NB4 (cell line): ENCODE measurements around the gene FAM193A.
A peak's percentile ranks its signal among the peaks of the same experiment; 100 is the strongest.
"Not testable (repeated sequence)": the region's sequence is repeated elsewhere in the genome, so short reads cannot be mapped to it uniquely, and the experiment has no call there.

Source experiments
- DNase-seq: peaks from one replicate; pipeline ENCODE4 v3.0.0; 2010; ENCODE audit warnings: low read depth
- H3K4me3 ChIP-seq: one replicate; pipeline ENCODE4 v1.5.1; 2011; ENCODE audit warnings: mild to moderate bottlenecking, low read depth, low read length, moderate library complexity
- MYC ChIP-seq: IDR thresholded peaks from 2 replicates; pipeline ENCODE4 v1.6.1; 2011; ENCODE audit warnings: low read depth, low read length
- POLR2A ChIP-seq: IDR thresholded peaks from 2 replicates; pipeline ENCODE4 v1.6.1; 2011; ENCODE audit warnings: mild to moderate bottlenecking; ENCODE audit not compliant: insufficient read length; ENCODE audit errors: extremely low read depth
- TF ChIP-seq, protein P1 (sequence below): IDR thresholded peaks from one replicate; pipeline ENCODE4 v1.5.1; 2012; ENCODE audit warnings: low read depth, low read length
- TF ChIP-seq, protein P2 (sequence below): IDR thresholded peaks from 2 replicates; pipeline ENCODE4 v1.6.1; 2011; ENCODE audit warnings: low read depth, low read length

Gene FAM193A

DNA sequence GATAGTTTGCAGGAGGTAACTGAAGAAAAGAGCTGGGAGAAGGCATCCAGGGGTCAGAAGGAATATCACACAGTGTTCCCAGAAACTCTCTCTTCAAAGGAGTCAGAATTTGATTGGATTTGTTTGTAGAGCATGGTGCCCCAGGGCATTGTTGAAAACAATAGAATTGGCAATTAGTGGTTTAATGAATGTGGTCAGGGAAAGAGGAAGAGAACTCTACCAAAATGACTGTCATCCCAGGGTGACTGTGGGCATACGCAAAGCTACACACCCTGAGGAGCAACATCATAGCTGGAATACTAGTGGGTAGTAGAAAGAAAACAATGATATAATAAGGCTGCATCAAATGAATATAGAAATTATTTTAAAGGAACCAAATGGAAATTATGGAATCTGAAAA, 198.2 kb downstream of the FAM193A start:
- TF ChIP-seq, protein P1, sequence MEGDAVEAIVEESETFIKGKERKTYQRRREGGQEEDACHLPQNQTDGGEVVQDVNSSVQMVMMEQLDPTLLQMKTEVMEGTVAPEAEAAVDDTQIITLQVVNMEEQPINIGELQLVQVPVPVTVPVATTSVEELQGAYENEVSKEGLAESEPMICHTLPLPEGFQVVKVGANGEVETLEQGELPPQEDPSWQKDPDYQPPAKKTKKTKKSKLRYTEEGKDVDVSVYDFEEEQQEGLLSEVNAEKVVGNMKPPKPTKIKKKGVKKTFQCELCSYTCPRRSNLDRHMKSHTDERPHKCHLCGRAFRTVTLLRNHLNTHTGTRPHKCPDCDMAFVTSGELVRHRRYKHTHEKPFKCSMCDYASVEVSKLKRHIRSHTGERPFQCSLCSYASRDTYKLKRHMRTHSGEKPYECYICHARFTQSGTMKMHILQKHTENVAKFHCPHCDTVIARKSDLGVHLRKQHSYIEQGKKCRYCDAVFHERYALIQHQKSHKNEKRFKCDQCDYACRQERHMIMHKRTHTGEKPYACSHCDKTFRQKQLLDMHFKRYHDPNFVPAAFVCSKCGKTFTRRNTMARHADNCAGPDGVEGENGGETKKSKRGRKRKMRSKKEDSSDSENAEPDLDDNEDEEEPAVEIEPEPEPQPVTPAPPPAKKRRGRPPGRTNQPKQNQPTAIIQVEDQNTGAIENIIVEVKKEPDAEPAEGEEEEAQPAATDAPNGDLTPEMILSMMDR: no peak
- TF ChIP-seq MYC: no peak
- TF ChIP-seq, protein P2, sequence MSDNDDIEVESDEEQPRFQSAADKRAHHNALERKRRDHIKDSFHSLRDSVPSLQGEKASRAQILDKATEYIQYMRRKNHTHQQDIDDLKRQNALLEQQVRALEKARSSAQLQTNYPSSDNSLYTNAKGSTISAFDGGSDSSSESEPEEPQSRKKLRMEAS: no peak
- no peak for TF ChIP-seq POLR2A
- no peak overlapping the region for H3K4me3 ChIP-seq
- peak; percentile 47 for DNase-seq

DNA sequence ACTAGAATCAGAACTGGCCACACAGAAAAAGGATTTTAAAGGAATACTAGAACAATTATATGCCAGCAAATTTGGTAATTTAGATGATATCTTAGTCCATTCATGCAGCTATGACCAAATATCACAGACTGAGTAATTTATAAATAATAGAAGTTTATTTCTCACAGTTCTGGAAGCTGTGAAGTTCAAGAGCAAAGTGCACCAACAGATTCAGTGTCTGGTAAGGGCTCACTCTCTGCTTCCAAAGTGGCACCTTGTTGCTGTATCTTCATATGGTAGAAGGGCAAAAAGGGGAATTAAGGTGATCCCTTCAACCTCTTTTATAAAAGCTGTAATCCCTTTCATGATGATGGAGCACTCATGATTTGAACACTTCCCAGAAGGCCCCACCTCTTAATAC, 199.4 kb downstream of the FAM193A start:
- DNase-seq: no peak
- no peak overlapping the region for H3K4me3 ChIP-seq
- TF ChIP-seq POLR2A (no peak), MYC (no peak)
- TF ChIP-seq, protein P1: no peak
- TF ChIP-seq, protein P2: no peak

DNA sequence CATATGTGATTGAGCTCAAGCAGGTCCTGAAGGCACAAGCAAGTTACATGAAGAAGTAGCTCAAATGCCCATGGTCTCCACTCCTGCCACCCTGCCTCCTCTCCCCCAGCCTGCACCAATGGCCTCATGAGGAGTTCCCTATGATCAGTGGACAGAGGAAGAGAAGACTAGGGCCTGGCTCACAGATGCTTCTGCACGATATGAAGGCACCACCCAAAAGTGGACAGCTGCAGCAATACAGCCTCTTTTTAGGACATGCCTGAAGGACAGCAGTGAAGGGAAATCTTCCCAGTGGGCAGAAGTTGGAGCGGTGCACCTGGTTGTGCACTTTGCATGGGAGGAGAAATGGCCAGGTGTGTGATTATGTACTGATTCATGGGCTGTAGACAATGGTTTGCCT, 201.8 kb downstream of the FAM193A start:
- H3K4me3 ChIP-seq: not testable (repeated sequence)

DNA sequence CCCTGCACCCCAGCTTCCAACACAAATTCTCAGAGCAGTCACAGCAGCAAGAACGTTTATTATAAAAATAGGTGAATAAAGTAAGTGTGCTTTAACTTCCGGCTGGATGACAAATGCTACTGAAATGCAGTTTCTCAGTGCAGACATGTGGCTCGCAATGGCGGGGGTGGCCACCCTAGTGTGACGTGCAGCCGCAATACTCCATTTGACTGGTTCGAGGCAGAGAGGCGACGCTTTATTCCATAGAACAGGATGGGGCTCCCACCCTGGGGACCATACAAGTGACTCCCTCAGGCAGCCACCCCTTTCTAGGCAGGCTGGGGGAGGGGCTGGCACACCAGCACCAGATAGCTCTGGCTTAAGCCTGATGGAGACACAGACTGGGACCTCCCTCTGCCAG, 205.2 kb downstream of the FAM193A start:
- no peak overlapping the region for H3K4me3 ChIP-seq
- no peak for DNase-seq
- TF ChIP-seq, protein P2: no peak
- TF ChIP-seq MYC: no peak
- TF ChIP-seq POLR2A: no peak
- TF ChIP-seq, protein P1: no peak

More for the DNA sequence above, 201.8 kb downstream of the FAM193A start:
- DNase-seq: not testable (repeated sequence)

DNA sequence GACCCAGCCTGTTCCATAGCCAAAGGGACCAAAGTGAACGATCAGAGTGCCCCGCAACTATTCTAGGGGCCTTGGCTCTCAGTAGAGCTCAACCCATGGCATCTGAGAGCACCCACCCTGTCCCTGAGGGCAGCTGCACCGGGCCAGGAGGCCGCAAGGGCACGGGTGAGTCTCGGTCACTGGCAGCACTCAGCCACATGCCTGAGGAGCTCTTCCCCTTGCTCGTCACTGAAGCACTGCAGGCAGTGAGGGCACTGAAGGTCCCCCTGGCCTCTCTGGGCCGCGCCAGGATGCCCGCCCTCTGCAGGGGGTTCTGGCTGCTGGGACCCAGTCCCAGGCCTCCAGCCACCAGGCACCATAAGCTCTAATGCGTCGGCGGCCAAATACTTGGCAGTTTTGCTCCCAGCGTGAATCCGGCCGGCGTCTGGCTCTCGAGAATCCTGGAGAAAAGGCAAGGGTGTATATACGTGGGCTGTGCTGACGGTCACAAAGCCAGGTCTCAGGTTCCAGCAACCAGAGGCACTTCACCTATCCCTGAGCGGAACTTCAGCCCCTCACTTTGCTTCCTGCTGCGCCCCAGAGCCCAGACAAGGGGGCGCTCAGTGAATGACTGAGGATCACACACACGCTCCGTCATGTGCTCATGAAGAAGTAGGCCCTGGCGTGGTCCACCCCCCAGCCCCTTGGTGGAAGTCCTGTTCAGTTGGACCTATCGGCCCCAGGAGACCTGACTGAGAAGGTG, 205.8 kb downstream of the FAM193A start:
- TF ChIP-seq, protein P1: no peak
- TF ChIP-seq, protein P2: no peak
- TF ChIP-seq POLR2A (no peak), MYC (no peak)
- DNase-seq: no peak
- no peak overlapping the region for H3K4me3 ChIP-seq

DNA sequence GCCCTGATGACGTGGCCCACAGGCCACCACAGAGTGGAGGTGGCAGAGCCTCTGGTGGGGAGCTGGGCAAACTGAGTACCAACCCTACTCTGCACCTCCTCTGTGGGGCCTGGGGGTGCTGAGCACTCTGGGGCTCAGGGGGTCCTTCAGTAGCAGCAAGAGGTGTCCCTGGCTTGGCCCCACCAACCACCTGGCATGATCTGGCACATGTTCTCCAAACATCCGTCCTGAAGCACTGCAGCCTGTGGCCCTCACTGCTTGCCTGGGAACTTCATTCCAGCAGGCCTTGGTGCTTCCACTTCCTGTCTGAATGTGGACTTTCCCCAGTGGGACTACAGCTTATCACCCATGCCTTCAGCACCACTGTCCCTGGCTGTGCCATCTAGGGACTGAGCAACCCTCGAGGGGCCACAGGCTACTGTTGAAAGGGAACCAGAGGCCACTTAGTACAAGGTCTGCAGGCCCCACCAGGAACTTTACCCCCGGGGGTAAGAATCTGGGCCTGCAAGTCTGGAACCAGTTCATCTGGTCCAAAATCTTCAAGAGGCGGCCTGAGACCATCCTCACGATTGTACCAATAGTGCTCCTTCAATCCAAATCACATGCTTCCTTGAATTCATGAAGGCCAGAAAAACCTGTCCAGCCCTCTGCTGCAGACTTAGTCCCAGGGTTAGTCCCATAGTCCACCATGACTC, 206.5 kb downstream of the FAM193A start:
- DNase-seq: no peak
- H3K4me3 ChIP-seq: no peak overlapping the region
- no peak for TF ChIP-seq POLR2A
- TF ChIP-seq, protein P2: no peak
- TF ChIP-seq, protein P1: no peak
- no peak for TF ChIP-seq MYC
